ENCODE measurements around the gene APCDD1L.

APCDD1L gene

GRCh38 chr20:58483051-58483450 is 32.1 kb downstream of the APCDD1L start:
- no peak for DNase-seq

- DNase-seq, result no peak
Observed at GRCh38 chr20:58482416-58482815, 32.8 kb downstream of the APCDD1L start.

- peak; percentile 56 for DNase-seq
Observed at GRCh38 chr20:58481481-58482021, 33.6 kb downstream of the APCDD1L start.

GRCh38 chr20:58480551-58481336 is 34.5 kb downstream of the APCDD1L start:
- no peak for DNase-seq

- no peak for DNase-seq
Observed at GRCh38 chr20:58479726-58480440, 35.3 kb downstream of the APCDD1L start.

GRCh38 chr20:58478141-58478805 is 36.9 kb downstream of the APCDD1L start:
- no peak for DNase-seq

- no peak for DNase-seq
Observed at GRCh38 chr20:58475466-58475865, 39.7 kb downstream of the APCDD1L start.

GRCh38 chr20:58473453-58474425 is 41.5 kb downstream of the APCDD1L start:
- no peak for DNase-seq

- DNase-seq, result no peak
Observed at GRCh38 chr20:58472273-58473018, 42.8 kb downstream of the APCDD1L start.

GRCh38 chr20:58471193-58472164 is 43.7 kb downstream of the APCDD1L start:
- no peak for DNase-seq

GRCh38 chr20:58470336-58471192 is 44.6 kb downstream of the APCDD1L start:
- DNase-seq, result no peak

GRCh38 chr20:58469616-58470015 is 45.6 kb downstream of the APCDD1L start:
- no peak for DNase-seq

- DNase-seq, result no peak
Observed at GRCh38 chr20:58467572-58468527, 47.3 kb downstream of the APCDD1L start.

- DNase-seq, result no peak
Observed at GRCh38 chr20:58466729-58467571, 48.2 kb downstream of the APCDD1L start.

GRCh38 chr20:58466095-58466708 is 49.0 kb downstream of the APCDD1L start:
- DNase-seq, result no peak

GRCh38 chr20:58464838-58465237 is 50.4 kb downstream of the APCDD1L start:
- no peak for DNase-seq

- DNase-seq, result no peak
Observed at GRCh38 chr20:58463256-58463655, 51.9 kb downstream of the APCDD1L start.

All from activated CD4-positive, alpha-beta T cell treated with anti-CD3 and anti-CD28 coated beads, Interleukin-10, Interleukin-2, amounts not matched to agents 100 ng/mL and 50 ng/mL, durations not matched to agents 16 hours and 8 hours (primary cell).